Measurements from ENCODE around the gene CEBPE. TPM values are rescaled to one million over a fixed set of nuclear protein-coding genes. Genes with fewer than 3 reads are reported as not detected.
"Not testable (repeated sequence)": the region's sequence is repeated elsewhere in the genome, so short reads cannot be mapped to it uniquely, and the experiment has no call there.

The CEBPE gene
- total and polyA plus RNA-seq, 2 experiments from 2014 or later = not detected

DNA sequence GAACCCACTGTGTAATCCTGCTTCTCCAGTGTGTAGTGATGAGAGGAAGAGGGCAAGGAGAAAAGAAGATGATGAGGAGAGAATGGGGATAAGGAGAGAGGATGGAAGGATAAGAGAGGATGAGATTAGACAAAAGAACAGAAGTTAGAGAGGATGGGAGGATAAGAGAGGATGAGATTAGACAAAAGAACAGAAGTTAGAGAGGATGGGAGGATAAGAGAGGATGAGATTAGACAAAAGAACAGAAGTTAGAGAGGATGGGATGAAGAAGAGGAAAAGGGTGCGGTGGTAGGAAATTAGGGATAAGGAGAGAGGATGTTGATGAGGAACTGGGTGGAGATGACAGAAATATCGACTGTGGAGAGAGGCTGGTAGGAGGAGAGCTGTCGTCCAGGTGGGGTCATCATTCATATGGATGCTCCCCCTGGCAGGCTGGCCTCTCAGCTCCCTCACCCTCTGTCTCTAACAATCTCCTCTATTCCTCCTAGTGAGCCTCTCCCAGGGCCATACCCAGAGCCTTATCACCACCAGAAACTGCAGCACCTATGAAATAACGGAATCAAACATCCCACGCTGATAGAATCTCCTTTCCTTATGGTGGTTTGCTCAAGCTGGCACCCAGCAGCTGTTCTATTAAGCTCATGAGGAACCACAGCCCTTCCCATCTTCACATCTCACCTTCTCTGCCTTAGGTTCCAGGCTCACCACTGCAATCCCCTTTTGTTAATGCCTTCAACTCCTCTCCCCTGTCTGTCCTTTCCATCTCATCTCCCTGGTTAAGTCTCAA, 8.3 kb downstream of the CEBPE start:
- H3K4me1 ChIP-seq (ENCODE audit: low read depth) = peaks cover 28% of the 10 kb centered on the region
- H3K36me3 ChIP-seq = no peaks in the 10 kb centered on the region
- no peak for DNase-seq (ENCODE audit: low read depth in 1 of 2, low spot score in 1 of 2)
- H3K27me3 ChIP-seq = no peaks in the 10 kb centered on the region
- H3K9me3 ChIP-seq (ENCODE audit: low read depth) = no peaks in the 10 kb centered on the region
- TF ChIP-seq, protein P1, sequence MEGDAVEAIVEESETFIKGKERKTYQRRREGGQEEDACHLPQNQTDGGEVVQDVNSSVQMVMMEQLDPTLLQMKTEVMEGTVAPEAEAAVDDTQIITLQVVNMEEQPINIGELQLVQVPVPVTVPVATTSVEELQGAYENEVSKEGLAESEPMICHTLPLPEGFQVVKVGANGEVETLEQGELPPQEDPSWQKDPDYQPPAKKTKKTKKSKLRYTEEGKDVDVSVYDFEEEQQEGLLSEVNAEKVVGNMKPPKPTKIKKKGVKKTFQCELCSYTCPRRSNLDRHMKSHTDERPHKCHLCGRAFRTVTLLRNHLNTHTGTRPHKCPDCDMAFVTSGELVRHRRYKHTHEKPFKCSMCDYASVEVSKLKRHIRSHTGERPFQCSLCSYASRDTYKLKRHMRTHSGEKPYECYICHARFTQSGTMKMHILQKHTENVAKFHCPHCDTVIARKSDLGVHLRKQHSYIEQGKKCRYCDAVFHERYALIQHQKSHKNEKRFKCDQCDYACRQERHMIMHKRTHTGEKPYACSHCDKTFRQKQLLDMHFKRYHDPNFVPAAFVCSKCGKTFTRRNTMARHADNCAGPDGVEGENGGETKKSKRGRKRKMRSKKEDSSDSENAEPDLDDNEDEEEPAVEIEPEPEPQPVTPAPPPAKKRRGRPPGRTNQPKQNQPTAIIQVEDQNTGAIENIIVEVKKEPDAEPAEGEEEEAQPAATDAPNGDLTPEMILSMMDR (IDR thresholded peaks at IDR 0.05; ENCODE audit: low read depth, low read length) = no peak
- no peak overlapping the region for H3K4me3 ChIP-seq
- H3K27ac ChIP-seq = no peak overlapping the region

DNA sequence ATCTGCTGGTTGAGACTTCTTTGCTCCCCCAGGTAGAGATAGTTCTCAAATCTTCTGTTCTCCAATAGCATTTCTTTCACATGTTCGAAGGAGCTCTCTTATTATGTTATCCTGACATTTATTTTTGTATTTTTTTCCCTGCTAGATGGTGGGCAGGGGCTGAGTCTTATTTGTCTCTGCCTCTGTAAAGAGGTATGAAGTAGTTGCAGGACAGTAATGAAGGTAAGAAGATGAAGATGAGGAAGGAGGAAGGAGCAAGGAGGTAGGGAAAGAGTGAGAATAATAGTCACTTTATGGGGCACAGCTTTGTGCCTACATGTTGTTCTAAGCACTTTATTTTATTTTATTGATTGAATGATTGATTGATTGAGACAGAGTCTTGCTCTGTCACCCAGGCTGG, 9.3 kb downstream of the CEBPE start:
- TF ChIP-seq, protein P1 (IDR thresholded peaks at IDR 0.05; ENCODE audit: low read depth, low read length) = no peak
- H3K4me1 ChIP-seq (ENCODE audit: low read depth) = peaks cover 28% of the 10 kb centered on the region
- H3K4me3 ChIP-seq = no peak overlapping the region
- no peaks in the 10 kb centered on the region for H3K9me3 ChIP-seq (ENCODE audit: low read depth)
- H3K27me3 ChIP-seq = no peaks in the 10 kb centered on the region
- H3K27ac ChIP-seq = no peak overlapping the region
- H3K36me3 ChIP-seq = no peaks in the 10 kb centered on the region
- no peak for DNase-seq (ENCODE audit: low read depth in 1 of 2, low spot score in 1 of 2)

DNA sequence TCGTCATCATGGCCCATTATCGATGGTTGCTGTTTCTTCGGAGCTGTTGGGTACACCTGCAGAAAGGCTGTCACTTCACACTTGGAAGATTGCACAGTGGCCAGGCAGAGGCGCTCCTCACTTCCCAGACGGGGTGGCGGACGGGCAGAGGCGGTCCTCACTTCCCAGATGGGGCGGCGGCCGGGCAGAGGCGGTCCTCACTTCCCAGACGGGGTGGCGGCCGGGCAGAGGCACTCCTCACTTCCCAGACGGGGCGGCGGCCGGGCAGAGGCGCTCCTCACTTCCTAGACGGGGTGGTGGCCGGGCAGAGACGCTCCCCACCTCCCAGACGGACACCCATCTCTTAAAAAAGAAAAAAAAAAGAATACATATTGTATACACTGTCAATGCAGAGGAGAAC, 10.9 kb downstream of the CEBPE start:
- DNase-seq (ENCODE audit: low read depth in 1 of 2, low spot score in 1 of 2); H3K27ac ChIP-seq; H3K4me3 ChIP-seq; H3K9me3 ChIP-seq (ENCODE audit: low read depth); H3K36me3 ChIP-seq; H3K27me3 ChIP-seq: not testable (repeated sequence)
- H3K4me1 ChIP-seq (ENCODE audit: low read depth) = peaks cover 12% of the 10 kb centered on the region

DNA sequence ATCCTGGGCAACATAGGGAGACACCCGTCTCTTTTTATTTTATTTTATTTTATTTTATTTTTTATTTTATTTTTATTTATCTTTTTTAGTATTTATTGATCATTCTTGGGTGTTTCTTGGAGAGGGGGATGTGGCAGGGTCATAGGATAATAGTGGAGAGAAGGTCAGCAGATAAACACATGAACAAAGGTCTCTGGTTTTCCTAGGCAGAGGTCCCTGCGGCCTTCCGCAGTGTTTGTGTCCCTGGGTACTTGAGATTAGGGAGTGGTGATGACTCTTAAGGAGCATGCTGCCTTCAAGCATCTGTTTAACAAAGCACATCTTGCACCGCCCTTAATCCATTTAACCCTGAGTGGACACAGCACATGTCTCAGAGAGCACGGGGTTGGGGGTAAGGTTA, 11.4 kb downstream of the CEBPE start:
- H3K27ac ChIP-seq; H3K27me3 ChIP-seq; H3K4me1 ChIP-seq (ENCODE audit: low read depth); H3K9me3 ChIP-seq (ENCODE audit: low read depth); DNase-seq (ENCODE audit: low read depth in 1 of 2, low spot score in 1 of 2); H3K36me3 ChIP-seq; H3K4me3 ChIP-seq: not testable (repeated sequence)

DNA sequence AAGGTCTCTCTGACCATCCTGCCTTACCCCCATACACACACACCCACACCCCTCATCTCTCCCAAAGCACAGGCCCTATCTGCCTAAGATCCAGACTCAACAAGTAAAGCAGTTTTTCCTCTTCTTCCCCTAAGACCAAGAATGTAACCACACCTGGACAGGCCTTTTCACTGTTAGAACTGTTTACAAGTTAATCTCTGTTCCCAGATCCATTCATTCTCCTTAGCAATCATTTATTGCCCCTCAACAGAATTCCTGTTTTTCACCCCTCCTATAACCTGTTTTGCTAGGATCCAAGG, 12.4 kb downstream of the CEBPE start:
- Histone ChIP-seq H3K4me1 (ENCODE audit: low read depth) (peaks cover 4% of the 10 kb centered on the region), H3K4me3 (no peak overlapping the region), H3K27me3 (no peaks in the 10 kb centered on the region), H3K9me3 (ENCODE audit: low read depth) (no peaks in the 10 kb centered on the region), H3K36me3 (no peaks in the 10 kb centered on the region), H3K27ac (no peak overlapping the region)
- TF ChIP-seq, protein P1 (IDR thresholded peaks at IDR 0.05; ENCODE audit: low read depth, low read length) = no peak
- DNase-seq (ENCODE audit: low read depth in 1 of 2, low spot score in 1 of 2) = no peak

DNA sequence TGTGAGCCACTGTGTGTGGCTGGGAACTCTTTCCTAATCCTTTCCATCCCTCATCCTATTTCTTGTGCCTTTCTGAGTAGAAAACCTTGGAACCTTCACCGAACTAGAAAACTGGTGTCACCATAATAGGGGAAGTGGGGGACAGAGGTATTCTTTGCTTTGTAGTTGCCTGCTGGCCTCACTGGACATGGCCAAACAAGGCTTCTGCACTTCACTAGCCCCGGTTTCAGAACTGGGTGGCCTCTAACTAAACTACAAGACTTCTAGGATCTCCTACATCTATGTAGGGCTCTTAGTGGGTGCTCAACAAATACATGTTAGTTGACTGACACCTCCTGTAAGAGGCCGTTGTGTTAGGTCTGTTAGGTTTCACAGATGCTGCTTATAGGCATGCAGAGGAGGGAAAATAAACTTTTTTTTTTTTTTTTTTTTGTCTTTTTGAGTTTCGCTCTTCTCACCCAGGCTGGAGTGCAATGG, 13.7 kb downstream of the CEBPE start:
- H3K9me3 ChIP-seq (ENCODE audit: low read depth) = no peaks in the 10 kb centered on the region
- H3K27me3 ChIP-seq = no peaks in the 10 kb centered on the region
- peaks cover 4% of the 10 kb centered on the region for H3K4me1 ChIP-seq (ENCODE audit: low read depth)
- TF ChIP-seq, protein P1 (IDR thresholded peaks at IDR 0.05; ENCODE audit: low read depth, low read length) = no peak
- no peaks in the 10 kb centered on the region for H3K36me3 ChIP-seq
- no peak for DNase-seq (ENCODE audit: low read depth in 1 of 2, low spot score in 1 of 2)
- no peak overlapping the region for H3K27ac ChIP-seq
- H3K4me3 ChIP-seq = no peak overlapping the region
